ENCODE results near the gene RESP18.
A peak's percentile ranks its signal among the peaks of the same experiment; 100 is the strongest.
"Not testable (repeated sequence)": the region's sequence is repeated elsewhere in the genome, so short reads cannot be mapped to it uniquely, and the experiment has no call there.

The RESP18 gene

GRCh38 chr2:219289195-219289536, 43.4 kb downstream of the RESP18 start:
- TF ChIP-seq CTCF (IDR thresholded peaks at IDR 0.05; ENCODE audit: insufficient read depth, low read depth, low read length, missing control alignments): no peak
- DNase-seq (ENCODE audit: low read depth): no peak
- no peak overlapping the region for H3K4me3 ChIP-seq (ENCODE audit: low read depth, low read length)

GRCh38 chr2:219287580-219288265, 44.8 kb downstream of the RESP18 start:
- no peak for DNase-seq (ENCODE audit: low read depth)
- no peak overlapping the region for H3K4me3 ChIP-seq (ENCODE audit: low read depth, low read length)
- no peak for TF ChIP-seq CTCF (IDR thresholded peaks at IDR 0.05; ENCODE audit: insufficient read depth, low read depth, low read length, missing control alignments)

GRCh38 chr2:219287116-219287440, 45.5 kb downstream of the RESP18 start:
- not testable (repeated sequence) for DNase-seq (ENCODE audit: low read depth); H3K4me3 ChIP-seq (ENCODE audit: low read depth, low read length)

GRCh38 chr2:219286436-219287115, 46.0 kb downstream of the RESP18 start:
- no peak overlapping the region for H3K4me3 ChIP-seq (ENCODE audit: low read depth, low read length)
- DNase-seq (ENCODE audit: low read depth): no peak
- TF ChIP-seq CTCF (IDR thresholded peaks at IDR 0.05; ENCODE audit: insufficient read depth, low read depth, low read length, missing control alignments): peak; percentile 4

- H3K4me3 ChIP-seq (ENCODE audit: low read depth, low read length): no peak overlapping the region
- no peak for DNase-seq (ENCODE audit: low read depth)
- no peak for TF ChIP-seq CTCF (IDR thresholded peaks at IDR 0.05; ENCODE audit: insufficient read depth, low read depth, low read length, missing control alignments)
Observed at GRCh38 chr2:219285894-219286425, 46.6 kb downstream of the RESP18 start.

- no peak for TF ChIP-seq CTCF (IDR thresholded peaks at IDR 0.05; ENCODE audit: insufficient read depth, low read depth, low read length, missing control alignments)
- no peak for DNase-seq (ENCODE audit: low read depth)
- no peak overlapping the region for H3K4me3 ChIP-seq (ENCODE audit: low read depth, low read length)
Observed at GRCh38 chr2:219285373-219285735, 47.2 kb downstream of the RESP18 start.

GRCh38 chr2:219284501-219285372, 47.8 kb downstream of the RESP18 start:
- no peak for DNase-seq (ENCODE audit: low read depth)
- TF ChIP-seq CTCF (IDR thresholded peaks at IDR 0.05; ENCODE audit: insufficient read depth, low read depth, low read length, missing control alignments): no peak
- H3K4me3 ChIP-seq (ENCODE audit: low read depth, low read length): no peak overlapping the region
